NCI-H2227 (cell line): Measurements from ENCODE around the gene ADAM12.
"Not testable (repeated sequence)": the region's sequence is repeated elsewhere in the genome, so short reads cannot be mapped to it uniquely, and the experiment has no call there.

ENCODE experiments used
- DNase-seq: peaks from one replicate; lab custom pipeline; 2025; ENCODE audit not compliant: unreplicated experiment; lab: John Stamatoyannopoulos, UW

Gene ADAM12

GRCh38 chr10:126064512-126064911 is 323.8 kb downstream of the ADAM12 start:
- no peak for DNase-seq

- DNase-seq: no peak
These were observed 324.9 kb downstream of the ADAM12 start for GRCh38 chr10:126063353-126063791.

- DNase-seq: no peak
These were observed 325.9 kb downstream of the ADAM12 start for GRCh38 chr10:126062131-126063032.

GRCh38 chr10:126061526-126061925 is 326.8 kb downstream of the ADAM12 start:
- DNase-seq: no peak

- no peak for DNase-seq
These were observed 327.9 kb downstream of the ADAM12 start for GRCh38 chr10:126060261-126060931.

GRCh38 chr10:126059076-126059826 is 329.0 kb downstream of the ADAM12 start:
- no peak for DNase-seq

GRCh38 chr10:126058507-126058906 is 329.8 kb downstream of the ADAM12 start:
- DNase-seq: no peak

GRCh38 chr10:126058104-126058503 is 330.2 kb downstream of the ADAM12 start:
- no peak for DNase-seq

- DNase-seq: no peak
These were observed 330.8 kb downstream of the ADAM12 start for GRCh38 chr10:126057494-126057893.

- DNase-seq: no peak
These were observed 334.1 kb downstream of the ADAM12 start for GRCh38 chr10:126054191-126054590.

- no peak for DNase-seq
These were observed 336.1 kb downstream of the ADAM12 start for GRCh38 chr10:126052171-126052570.

GRCh38 chr10:126049759-126050700 is 338.2 kb downstream of the ADAM12 start:
- no peak for DNase-seq

GRCh38 chr10:126047749-126048148 is 340.5 kb downstream of the ADAM12 start:
- not testable (repeated sequence) for DNase-seq

GRCh38 chr10:126046831-126047230 is 341.4 kb downstream of the ADAM12 start:
- no peak for DNase-seq

GRCh38 chr10:126045861-126046260 is 342.4 kb downstream of the ADAM12 start:
- no peak for DNase-seq

GRCh38 chr10:126043389-126043788 is 344.9 kb downstream of the ADAM12 start:
- no peak for DNase-seq

GRCh38 chr10:126042906-126043305 is 345.4 kb downstream of the ADAM12 start:
- no peak for DNase-seq

GRCh38 chr10:126042354-126042753 is 345.9 kb downstream of the ADAM12 start:
- DNase-seq: no peak

- DNase-seq: no peak
These were observed 346.5 kb downstream of the ADAM12 start for GRCh38 chr10:126041804-126042231.

GRCh38 chr10:126041117-126041516 is 347.2 kb downstream of the ADAM12 start:
- no peak for DNase-seq
